ENCODE measurements around the gene CXCL12. TPM values are rescaled to one million over a fixed set of nuclear protein-coding genes. Genes with fewer than 3 reads are reported as not detected.

CXCL12 gene
- polyA plus RNA-seq, 1 of the 3 experiments (the other 2 are of a cell fraction): 4.7 TPM

DNA sequence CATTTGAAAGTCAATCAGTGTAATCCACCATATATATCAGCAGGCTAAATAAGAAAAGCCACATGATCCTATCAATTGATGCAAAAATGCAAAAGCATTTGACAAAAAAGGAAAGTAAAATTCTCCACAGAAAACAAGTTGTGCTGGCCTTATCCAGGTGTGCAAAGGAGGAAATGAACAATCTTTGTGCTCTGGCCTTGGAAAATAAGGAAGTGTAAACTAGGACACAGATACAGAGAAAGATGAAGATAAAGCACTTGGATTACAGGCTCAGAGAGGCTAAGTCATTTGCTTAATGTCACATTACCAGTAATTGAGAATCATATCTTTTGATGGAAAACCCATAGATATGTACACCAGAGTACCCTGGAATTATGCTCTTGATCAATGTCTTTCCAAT lies 54.5 kb downstream of the CXCL12 start:
- TF ChIP-seq JUND (IDR thresholded peaks at IDR 0.05) (no peak), RFX5 (IDR thresholded peaks at IDR 0.05; ENCODE audit: low read length) (no peak), TCF12 (IDR thresholded peaks at IDR 0.05) (no peak), FOXM1 (IDR thresholded peaks at IDR 0.05; ENCODE audit: low read depth) (no peak), CHD2 (IDR thresholded peaks at IDR 0.05; ENCODE audit: low read length, partially characterized antibody) (no peak), SMC3 (IDR thresholded peaks at IDR 0.05; ENCODE audit: low read depth, low read length) (no peak), FOXJ3 (CRISPR knock-in tag; IDR thresholded peaks at IDR 0.05) (no peak), GATA2 (CRISPR knock-in tag; IDR thresholded peaks at IDR 0.05) (no peak), ELF1 (IDR thresholded peaks at IDR 0.05) (no peak)
- TF ChIP-seq, protein P1, sequence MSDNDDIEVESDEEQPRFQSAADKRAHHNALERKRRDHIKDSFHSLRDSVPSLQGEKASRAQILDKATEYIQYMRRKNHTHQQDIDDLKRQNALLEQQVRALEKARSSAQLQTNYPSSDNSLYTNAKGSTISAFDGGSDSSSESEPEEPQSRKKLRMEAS (IDR thresholded peaks at IDR 0.05; ENCODE audit: low read depth): no peak
- TF ChIP-seq, protein P2, sequence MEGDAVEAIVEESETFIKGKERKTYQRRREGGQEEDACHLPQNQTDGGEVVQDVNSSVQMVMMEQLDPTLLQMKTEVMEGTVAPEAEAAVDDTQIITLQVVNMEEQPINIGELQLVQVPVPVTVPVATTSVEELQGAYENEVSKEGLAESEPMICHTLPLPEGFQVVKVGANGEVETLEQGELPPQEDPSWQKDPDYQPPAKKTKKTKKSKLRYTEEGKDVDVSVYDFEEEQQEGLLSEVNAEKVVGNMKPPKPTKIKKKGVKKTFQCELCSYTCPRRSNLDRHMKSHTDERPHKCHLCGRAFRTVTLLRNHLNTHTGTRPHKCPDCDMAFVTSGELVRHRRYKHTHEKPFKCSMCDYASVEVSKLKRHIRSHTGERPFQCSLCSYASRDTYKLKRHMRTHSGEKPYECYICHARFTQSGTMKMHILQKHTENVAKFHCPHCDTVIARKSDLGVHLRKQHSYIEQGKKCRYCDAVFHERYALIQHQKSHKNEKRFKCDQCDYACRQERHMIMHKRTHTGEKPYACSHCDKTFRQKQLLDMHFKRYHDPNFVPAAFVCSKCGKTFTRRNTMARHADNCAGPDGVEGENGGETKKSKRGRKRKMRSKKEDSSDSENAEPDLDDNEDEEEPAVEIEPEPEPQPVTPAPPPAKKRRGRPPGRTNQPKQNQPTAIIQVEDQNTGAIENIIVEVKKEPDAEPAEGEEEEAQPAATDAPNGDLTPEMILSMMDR (IDR thresholded peaks at IDR 0.05): no peak

DNA sequence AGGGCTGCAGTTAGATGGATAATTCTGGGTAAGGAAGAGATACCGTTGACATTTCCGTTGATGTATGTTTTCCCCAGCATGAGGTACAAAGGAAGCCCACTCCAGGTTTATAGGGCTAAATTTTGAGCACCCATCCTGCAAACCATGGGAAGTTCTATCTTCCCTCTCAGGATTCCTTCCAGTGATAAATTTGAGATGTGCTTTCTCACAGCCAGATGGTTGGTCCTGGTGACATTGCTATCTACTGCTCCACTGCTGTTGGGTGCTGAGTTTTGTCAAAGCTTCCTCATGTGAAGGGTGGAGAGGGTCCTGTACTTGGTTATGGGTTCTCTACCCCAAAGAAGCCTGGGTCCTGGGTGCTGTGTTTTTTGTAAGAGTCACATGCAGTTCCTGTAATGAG lies 57.4 kb downstream of the CXCL12 start:
- Histone ChIP-seq H3K36me3 (replicated peaks in 1 of 2; ENCODE audit: control insufficient read depth in 1 of 2, insufficient read depth in 2 of 2, low read length in 1 of 2) (no peaks in the 10 kb centered on the region), H3K27ac (ENCODE audit: low read depth in 2 of 2, low read length in 1 of 2) (no peak overlapping the region), H3K27me3 (ENCODE audit: insufficient read depth) (no peaks in the 10 kb centered on the region), H3K4me3 (ENCODE audit: low read depth in 2 of 2, low read length in 1 of 2) (no peak overlapping the region), H3K4me1 (ENCODE audit: control insufficient read depth in 1 of 2, insufficient read depth in 2 of 2, low read depth in 1 of 2, low read length in 1 of 2) (no peaks in the 10 kb centered on the region), H3K9me3 (no peaks in the 10 kb centered on the region), H4K20me1 (ENCODE audit: insufficient read depth) (no peaks in the 10 kb centered on the region), H3K9me2 (no peaks in the 10 kb centered on the region), H3K4me2 (no peak overlapping the region), H3K79me2 (ENCODE audit: insufficient read depth) (no peaks in the 10 kb centered on the region), H3F3A (replicated peaks; ENCODE audit: insufficient read depth) (no peaks in the 10 kb centered on the region), H3K9ac (no peak overlapping the region), H2AFZ (ENCODE audit: low read depth) (no peak overlapping the region)
- TF ChIP-seq, protein P3, sequence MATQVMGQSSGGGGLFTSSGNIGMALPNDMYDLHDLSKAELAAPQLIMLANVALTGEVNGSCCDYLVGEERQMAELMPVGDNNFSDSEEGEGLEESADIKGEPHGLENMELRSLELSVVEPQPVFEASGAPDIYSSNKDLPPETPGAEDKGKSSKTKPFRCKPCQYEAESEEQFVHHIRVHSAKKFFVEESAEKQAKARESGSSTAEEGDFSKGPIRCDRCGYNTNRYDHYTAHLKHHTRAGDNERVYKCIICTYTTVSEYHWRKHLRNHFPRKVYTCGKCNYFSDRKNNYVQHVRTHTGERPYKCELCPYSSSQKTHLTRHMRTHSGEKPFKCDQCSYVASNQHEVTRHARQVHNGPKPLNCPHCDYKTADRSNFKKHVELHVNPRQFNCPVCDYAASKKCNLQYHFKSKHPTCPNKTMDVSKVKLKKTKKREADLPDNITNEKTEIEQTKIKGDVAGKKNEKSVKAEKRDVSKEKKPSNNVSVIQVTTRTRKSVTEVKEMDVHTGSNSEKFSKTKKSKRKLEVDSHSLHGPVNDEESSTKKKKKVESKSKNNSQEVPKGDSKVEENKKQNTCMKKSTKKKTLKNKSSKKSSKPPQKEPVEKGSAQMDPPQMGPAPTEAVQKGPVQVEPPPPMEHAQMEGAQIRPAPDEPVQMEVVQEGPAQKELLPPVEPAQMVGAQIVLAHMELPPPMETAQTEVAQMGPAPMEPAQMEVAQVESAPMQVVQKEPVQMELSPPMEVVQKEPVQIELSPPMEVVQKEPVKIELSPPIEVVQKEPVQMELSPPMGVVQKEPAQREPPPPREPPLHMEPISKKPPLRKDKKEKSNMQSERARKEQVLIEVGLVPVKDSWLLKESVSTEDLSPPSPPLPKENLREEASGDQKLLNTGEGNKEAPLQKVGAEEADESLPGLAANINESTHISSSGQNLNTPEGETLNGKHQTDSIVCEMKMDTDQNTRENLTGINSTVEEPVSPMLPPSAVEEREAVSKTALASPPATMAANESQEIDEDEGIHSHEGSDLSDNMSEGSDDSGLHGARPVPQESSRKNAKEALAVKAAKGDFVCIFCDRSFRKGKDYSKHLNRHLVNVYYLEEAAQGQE (IDR thresholded peaks at IDR 0.05; ENCODE audit: low read depth, low read length): no peak
- TF ChIP-seq FOXM1 (IDR thresholded peaks at IDR 0.05; ENCODE audit: low read depth) (no peak), MXI1 (IDR thresholded peaks at IDR 0.05; ENCODE audit: low read depth, low read length) (no peak), FOSL2 (IDR thresholded peaks at IDR 0.05; ENCODE audit: borderline replicate concordance, low read depth) (no peak), NFIC (IDR thresholded peaks at IDR 0.05; ENCODE audit: borderline replicate concordance) (no peak), TEAD4 (IDR thresholded peaks at IDR 0.05; ENCODE audit: borderline replicate concordance, insufficient read depth) (no peak), POLR2AphosphoS5 (IDR thresholded peaks at IDR 0.05; ENCODE audit: low read depth, low read length) (no peak), SMC3 (IDR thresholded peaks at IDR 0.05; ENCODE audit: low read depth, low read length) (no peak), EP300 (IDR thresholded peaks at IDR 0.05; ENCODE audit: borderline replicate concordance in 1 of 2, low read depth in 1 of 2, low read length in 1 of 2) (no peak), CHD2 (IDR thresholded peaks at IDR 0.05; ENCODE audit: low read length, partially characterized antibody) (no peak)
- TF ChIP-seq, protein P4, sequence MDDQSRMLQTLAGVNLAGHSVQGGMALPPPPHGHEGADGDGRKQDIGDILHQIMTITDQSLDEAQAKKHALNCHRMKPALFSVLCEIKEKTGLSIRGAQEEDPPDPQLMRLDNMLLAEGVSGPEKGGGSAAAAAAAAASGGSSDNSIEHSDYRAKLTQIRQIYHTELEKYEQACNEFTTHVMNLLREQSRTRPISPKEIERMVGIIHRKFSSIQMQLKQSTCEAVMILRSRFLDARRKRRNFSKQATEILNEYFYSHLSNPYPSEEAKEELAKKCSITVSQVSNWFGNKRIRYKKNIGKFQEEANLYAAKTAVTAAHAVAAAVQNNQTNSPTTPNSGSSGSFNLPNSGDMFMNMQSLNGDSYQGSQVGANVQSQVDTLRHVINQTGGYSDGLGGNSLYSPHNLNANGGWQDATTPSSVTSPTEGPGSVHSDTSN (IDR thresholded peaks at IDR 0.05): no peak
- TF ChIP-seq, protein P1 (IDR thresholded peaks at IDR 0.05; ENCODE audit: low read depth): no peak
- TF ChIP-seq, protein P5, sequence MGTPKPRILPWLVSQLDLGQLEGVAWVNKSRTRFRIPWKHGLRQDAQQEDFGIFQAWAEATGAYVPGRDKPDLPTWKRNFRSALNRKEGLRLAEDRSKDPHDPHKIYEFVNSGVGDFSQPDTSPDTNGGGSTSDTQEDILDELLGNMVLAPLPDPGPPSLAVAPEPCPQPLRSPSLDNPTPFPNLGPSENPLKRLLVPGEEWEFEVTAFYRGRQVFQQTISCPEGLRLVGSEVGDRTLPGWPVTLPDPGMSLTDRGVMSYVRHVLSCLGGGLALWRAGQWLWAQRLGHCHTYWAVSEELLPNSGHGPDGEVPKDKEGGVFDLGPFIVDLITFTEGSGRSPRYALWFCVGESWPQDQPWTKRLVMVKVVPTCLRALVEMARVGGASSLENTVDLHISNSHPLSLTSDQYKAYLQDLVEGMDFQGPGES (IDR thresholded peaks at IDR 0.05; ENCODE audit: low read depth, low read length): no peak
- ChIA-PET CTCF (interaction anchor here (1.4 to 1.8 kb wide), 3 partner anchors 16 to 637 kb away, joined by 4 to 6 read pairs (median 5); no protein-coding TSS in a partner anchor), POLR2A (no interaction called here)
- no peak for DNase-seq
- WGBS (ENCODE audit: low lambda C conversion rate): 6% methylated on average over 2 of the region's 2 CpGs

More for the DNA sequence above, 54.5 kb downstream of the CXCL12 start:
- Histone ChIP-seq H3K9ac (no peak overlapping the region), H3K9me3 (no peaks in the 10 kb centered on the region), H3K4me2 (no peak overlapping the region), H3K9me2 (no peaks in the 10 kb centered on the region), H3F3A (replicated peaks; ENCODE audit: insufficient read depth) (no peaks in the 10 kb centered on the region), H3K4me1 (ENCODE audit: control insufficient read depth in 1 of 2, insufficient read depth in 2 of 2, low read depth in 1 of 2, low read length in 1 of 2) (no peaks in the 10 kb centered on the region; a peak in 1 of 4 replicates), H3K27me3 (ENCODE audit: insufficient read depth) (no peaks in the 10 kb centered on the region), H3K79me2 (ENCODE audit: insufficient read depth) (no peaks in the 10 kb centered on the region), H3K36me3 (replicated peaks in 1 of 2; ENCODE audit: control insufficient read depth in 1 of 2, insufficient read depth in 2 of 2, low read length in 1 of 2) (no peaks in the 10 kb centered on the region), H2AFZ (ENCODE audit: low read depth) (no peak overlapping the region), H3K4me3 (ENCODE audit: low read depth in 2 of 2, low read length in 1 of 2) (no peak overlapping the region), H3K27ac (ENCODE audit: low read depth in 2 of 2, low read length in 1 of 2) (no peak overlapping the region), H4K20me1 (ENCODE audit: insufficient read depth) (no peaks in the 10 kb centered on the region)
- DNase-seq: no peak
- ChIA-PET POLR2A (no interaction called here), CTCF (no interaction called here)
